IMR-90 (cell line): ENCODE measurements around the gene SIM1. TPM values are rescaled to one million over a fixed set of nuclear protein-coding genes. Genes with fewer than 3 reads are reported as not detected.
A peak's percentile ranks its signal among the peaks of the same experiment; 100 is the strongest.

ENCODE experiments used
- ATAC-seq: fragments of 200-7000 bp; cut with Tn5 transposase; 2 replicates; pipeline ENCODE4 v1.9.1; 2020; ENCODE audit warnings: low read depth, mild to moderate bottlenecking, moderate library complexity
- BruUV-seq: library from RNA; stranded (reverse); fragments of 400-500 nt; replicated peaks from 2 replicates; lab custom pipeline; 2021; lab: Mats Ljungman, UMichigan
- CTCF ChIA-PET: fragments of 300-600 bp; formaldehyde crosslinking; extraction: SDS; loops from one replicate; lab custom pipeline; 2021; ENCODE audit warnings: antibody characterized with exemption; lab: Yijun Ruan, JAX
- POLR2A ChIA-PET: fragments of 300-600 bp; sonication (Branson Sonifier 250); formaldehyde crosslinking; loops from one replicate; lab custom pipeline; 2022; ENCODE audit warnings: antibody characterized with exemption; ENCODE audit not compliant: unreplicated experiment; lab: Charles Lee
- DNase-seq: peaks from one replicate; pipeline ENCODE4 v3.0.0; 2013
- H2AFZ ChIP-seq: replicated peaks from 2 replicates; pipeline ENCODE3; 2013; ENCODE audit warnings: low read length, mild to moderate bottlenecking; ENCODE audit not compliant: poor library complexity
- H2AK5ac ChIP-seq: 2 replicates; pipeline ENCODE4 v1.6.1; 2013; ENCODE audit warnings: low read depth, low read length, inconsistent platforms
- H2AK9ac ChIP-seq: replicated peaks from 2 replicates; pipeline ENCODE3; 2013; ENCODE audit warnings: mild to moderate bottlenecking, low read depth, low read length, moderate library complexity; ENCODE audit not compliant: poor library complexity
- H2BK120ac ChIP-seq: 2 replicates; pipeline ENCODE4 v1.6.1; 2013; ENCODE audit warnings: low read depth, low read length, inconsistent platforms
- H2BK15ac ChIP-seq: 3 replicates; pipeline ENCODE4 v1.6.1; 2013; ENCODE audit warnings: low read depth, low read length, inconsistent platforms
- H2BK20ac ChIP-seq: 2 replicates; pipeline ENCODE4 v1.6.1; 2013; ENCODE audit warnings: low read depth, mild to moderate bottlenecking, inconsistent platforms, low read length, moderate library complexity
- H2BK5ac ChIP-seq: 2 replicates; pipeline ENCODE4 v1.6.1; 2013; ENCODE audit warnings: mild to moderate bottlenecking, low read depth, low read length, inconsistent platforms; ENCODE audit not compliant: poor library complexity, severe bottlenecking
- H3K14ac ChIP-seq: replicated peaks from 2 replicates; pipeline ENCODE4 v1.6.1; 2013; ENCODE audit warnings: low read depth, low read length, inconsistent platforms
- H3K18ac ChIP-seq: 2 replicates; pipeline ENCODE4 v1.6.1; 2013; ENCODE audit warnings: low read depth, low read length, control low read depth
- H3K23ac ChIP-seq: 2 replicates; pipeline ENCODE4 v1.6.1; 2013; ENCODE audit warnings: low read depth, low read length, inconsistent platforms
- H3K27ac ChIP-seq: 2 replicates; pipeline ENCODE4 v1.5.1; 2013; ENCODE audit warnings: mild to moderate bottlenecking, control low read depth, low read length; ENCODE audit not compliant: insufficient read depth
- H3K27me3 ChIP-seq: 2 replicates; pipeline ENCODE4 v1.6.1; 2013; ENCODE audit warnings: low read length; ENCODE audit not compliant: control insufficient read depth, insufficient read depth
- H3K36me3 ChIP-seq: 2 replicates; pipeline ENCODE4 v1.6.1; 2013; ENCODE audit warnings: low read length, mixed read lengths; ENCODE audit not compliant: control insufficient read depth, insufficient read depth
- H3K4ac ChIP-seq: 2 replicates; pipeline ENCODE4 v1.6.1; 2013; ENCODE audit warnings: low read depth, low read length, inconsistent platforms
- H3K4me1 ChIP-seq: 2 replicates; pipeline ENCODE4 v1.6.1; 2013; ENCODE audit warnings: low read length, mixed read lengths; ENCODE audit not compliant: control insufficient read depth, insufficient read depth
- H3K4me2 ChIP-seq: 2 replicates; pipeline ENCODE4 v1.6.1; 2013; ENCODE audit warnings: low read depth, mild to moderate bottlenecking, control low read depth, low read length, moderate library complexity
- H3K4me3 ChIP-seq: 2 replicates; pipeline ENCODE4 v1.5.1; 2013; ENCODE audit warnings: low read depth, mild to moderate bottlenecking, control low read depth, low read length, moderate library complexity; ENCODE audit not compliant: insufficient read depth
- H3K56ac ChIP-seq: 2 replicates; pipeline ENCODE4 v1.6.1; 2013; ENCODE audit warnings: low read length, inconsistent platforms; ENCODE audit not compliant: insufficient read depth; ENCODE audit errors: extremely low read depth
- H3K79me1 ChIP-seq, 2 experiments: 2 replicates each; pipeline ENCODE4 v1.6.1; 2013; ENCODE audit warnings: low read length in 2 of 2, inconsistent platforms in 1 of 2, low read depth in 1 of 2
- H3K9ac ChIP-seq: 2 replicates; pipeline ENCODE4 v1.6.1; 2013; ENCODE audit warnings: low read depth, low read length, control low read depth
- H3K9me1 ChIP-seq: 2 replicates; pipeline ENCODE4 v1.6.1; 2013; ENCODE audit warnings: low read length, inconsistent platforms; ENCODE audit not compliant: insufficient read depth
- H3K9me3 ChIP-seq: 2 replicates; pipeline ENCODE4 v1.6.1; 2013; ENCODE audit warnings: low read length; ENCODE audit not compliant: control insufficient read depth, insufficient read depth
- H4K20me1 ChIP-seq: 2 replicates; pipeline ENCODE4 v1.6.1; 2013; ENCODE audit warnings: low read length, inconsistent platforms; ENCODE audit not compliant: insufficient read depth
- H4K5ac ChIP-seq: 2 replicates; pipeline ENCODE4 v1.6.1; 2013; ENCODE audit warnings: mild to moderate bottlenecking, low read depth, low read length, control low read depth
- H4K8ac ChIP-seq, 2 experiments: 2 replicates each; pipeline ENCODE4 v1.6.1; 2013; ENCODE audit warnings: low read depth in 2 of 2, low read length in 2 of 2, control low read depth in 1 of 2, inconsistent platforms in 1 of 2
- H4K91ac ChIP-seq: 2 replicates; pipeline ENCODE4 v1.6.1; 2013; ENCODE audit warnings: low read depth, low read length, inconsistent platforms; ENCODE audit not compliant: insufficient read depth
- BHLHE40 ChIP-seq: fragments of 150-350 bp; IDR thresholded peaks from 2 replicates; pipeline ENCODE4 v1.6.1; 2016; ENCODE audit warnings: mild to moderate bottlenecking, low read depth, low read length
- CEBPB ChIP-seq: IDR thresholded peaks from 2 replicates; pipeline ENCODE4 v1.6.1; 2012; ENCODE audit warnings: low read depth, low read length, improper control_type of control experiment
- CHD1 ChIP-seq: IDR thresholded peaks from 2 replicates; pipeline ENCODE4 v1.6.1; 2012; ENCODE audit warnings: low read depth, low read length, improper control_type of control experiment
- FOS ChIP-seq: fragments of 150-350 bp; IDR thresholded peaks from 2 replicates; pipeline ENCODE4 v1.6.1; 2016; ENCODE audit warnings: low read depth, low read length
- MAFK ChIP-seq: IDR thresholded peaks from 2 replicates; pipeline ENCODE4 v1.6.1; 2012; ENCODE audit warnings: low read depth, low read length, improper control_type of control experiment
- MAZ ChIP-seq: IDR thresholded peaks from 2 replicates; pipeline ENCODE4 v1.6.1; 2012; ENCODE audit warnings: low read depth, mild to moderate bottlenecking, low read length, improper control_type of control experiment, moderate library complexity, borderline replicate concordance
- MXI1 ChIP-seq: IDR thresholded peaks from 2 replicates; pipeline ENCODE4 v1.6.1; 2012; ENCODE audit warnings: low read depth, mild to moderate bottlenecking, low read length, moderate library complexity, borderline replicate concordance
- NFE2L2 ChIP-seq: fragments of 150-350 bp; IDR thresholded peaks from 2 replicates; pipeline ENCODE4 v1.6.1; 2016; ENCODE audit warnings: low read depth, mild to moderate bottlenecking, low read length
- POLR2A ChIP-seq: IDR thresholded peaks from 2 replicates; pipeline ENCODE4 v1.6.1; 2012; ENCODE audit warnings: mild to moderate bottlenecking, low read depth, low read length
- RAD21 ChIP-seq: IDR thresholded peaks from 2 replicates; pipeline ENCODE4 v1.6.1; 2012; ENCODE audit warnings: low read length, improper control_type of control experiment
- RCOR1 ChIP-seq: IDR thresholded peaks from 2 replicates; pipeline ENCODE4 v1.6.1; 2012; ENCODE audit warnings: mild to moderate bottlenecking, low read length, improper control_type of control experiment; ENCODE audit not compliant: insufficient replicate concordance
- RFX5 ChIP-seq: IDR thresholded peaks from 2 replicates; pipeline ENCODE4 v1.8.0; 2012; ENCODE audit warnings: low read depth, mild to moderate bottlenecking, low read length, moderate library complexity
- SMC3 ChIP-seq: fragments of 150-350 bp; IDR thresholded peaks from 2 replicates; pipeline ENCODE4 v1.6.1; 2016; ENCODE audit warnings: low read depth, mild to moderate bottlenecking, antibody characterized with exemption, low read length, moderate library complexity
- WGBS, 2 experiments: methylation state at CpG; one replicate each; pipeline versions ENCODE4 v1.1.5 to v1.1.7; 2013; ENCODE audit warnings: missing lambda C conversion rate in 2 of 2; ENCODE audit not compliant: insufficient read length in 1 of 2; ENCODE audit errors: extremely low coverage in 2 of 2; 5-methylcytosine and 5-hydroxymethylcytosine counted together
- dilution Hi-C: fragments of 300-500 bp; cut with HindIII; formaldehyde crosslinking; loops from one replicate; pipeline ENCODE4 v1.14.3; 2018; ENCODE audit warnings: low sequenced_read_pairs; ENCODE audit not compliant: unreplicated experiment
- in situ Hi-C: fragments of 300-500 bp; cut with MboI; formaldehyde crosslinking; loops from 3 replicates; pipeline ENCODE4 v1.14.3; 2019; ENCODE audit warnings: low sequenced_read_pairs, inconsistent platforms, mixed read lengths
- intact Hi-C: fragments of 100-400 bp; cut with micrococcal nuclease; formaldehyde crosslinking; loops from 2 replicates; pipeline ENCODE4 v1.10.0; 2022
- polyA plus RNA-seq, 3 experiments: library from polyadenylated mRNA; depleted of rRNA; stranded (reverse); fragments of >200 nt; gene quantifications; 2 replicates each; pipeline ENCODE4 v1.2.3, GENCODE V29; 2012; ENCODE audit warnings: low replicate concordance in 1 of 3
- total RNA-seq: library from RNA; depleted of rRNA; stranded (reverse); fragments of >200 nt; gene quantifications from 2 replicates; pipeline ENCODE4 v1.2.3, GENCODE V29; 2012
- TF ChIP-seq, protein P1 (sequence below): conservative IDR thresholded peaks from 2 replicates; pipeline ENCODE4 v1.5.1; 2012; ENCODE audit warnings: mild to moderate bottlenecking, low read depth, low read length, improper control_type of control experiment
- TF ChIP-seq, protein P2 (sequence below): fragments of 150-350 bp; IDR thresholded peaks from 2 replicates; pipeline ENCODE4 v1.6.1; 2016; ENCODE audit warnings: low read depth, mild to moderate bottlenecking, low read length, moderate library complexity, borderline replicate concordance
- TF ChIP-seq, protein P3 (sequence below): fragments of 150-350 bp; IDR thresholded peaks from 2 replicates; pipeline ENCODE4 v1.6.1; 2017; ENCODE audit warnings: mild to moderate bottlenecking, antibody characterized with exemption, low read length, low read depth

Gene SIM1
- total and polyA plus RNA-seq, 2 of the 4 experiments (the other 2 are of a cell fraction), result not detected

DNA sequence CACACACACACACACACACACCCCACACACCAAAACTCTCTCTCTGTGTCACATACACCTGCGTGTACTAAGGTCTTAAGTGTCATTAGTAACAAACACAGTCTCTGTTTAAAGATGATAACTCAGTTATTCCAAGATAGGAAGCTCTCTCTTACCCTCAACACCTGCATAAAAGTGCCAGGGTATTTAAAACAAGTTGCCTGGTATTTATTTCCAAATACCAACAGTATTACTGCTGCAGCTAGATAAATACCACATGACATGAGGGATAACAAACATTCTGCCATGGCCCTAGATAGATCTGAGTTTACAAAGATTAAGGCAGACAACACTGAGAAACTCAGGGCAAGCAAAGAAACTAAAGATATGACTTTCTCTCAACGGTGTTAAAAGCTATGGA is 118.5 kb downstream of the SIM1 start:
- H2BK5ac ChIP-seq, result peak overlapping the region; percentile 86
- in situ Hi-C loops, result no loop called here
- no TSS peak for BruUV-seq
- peak overlapping the region; percentile 42; the same call in 1 of the 2 replicates for H3K4me2 ChIP-seq
- no peaks in the 10 kb centered on the region for H3K9me1 ChIP-seq
- no peak overlapping the region; the same call in 1 of the 2 replicates for H4K5ac ChIP-seq
- peak overlapping the region; percentile 81; the same call in 2 of the 3 replicates for H2BK15ac ChIP-seq
- no peaks in the 10 kb centered on the region for H3K79me1 ChIP-seq
- TF ChIP-seq, protein P1, sequence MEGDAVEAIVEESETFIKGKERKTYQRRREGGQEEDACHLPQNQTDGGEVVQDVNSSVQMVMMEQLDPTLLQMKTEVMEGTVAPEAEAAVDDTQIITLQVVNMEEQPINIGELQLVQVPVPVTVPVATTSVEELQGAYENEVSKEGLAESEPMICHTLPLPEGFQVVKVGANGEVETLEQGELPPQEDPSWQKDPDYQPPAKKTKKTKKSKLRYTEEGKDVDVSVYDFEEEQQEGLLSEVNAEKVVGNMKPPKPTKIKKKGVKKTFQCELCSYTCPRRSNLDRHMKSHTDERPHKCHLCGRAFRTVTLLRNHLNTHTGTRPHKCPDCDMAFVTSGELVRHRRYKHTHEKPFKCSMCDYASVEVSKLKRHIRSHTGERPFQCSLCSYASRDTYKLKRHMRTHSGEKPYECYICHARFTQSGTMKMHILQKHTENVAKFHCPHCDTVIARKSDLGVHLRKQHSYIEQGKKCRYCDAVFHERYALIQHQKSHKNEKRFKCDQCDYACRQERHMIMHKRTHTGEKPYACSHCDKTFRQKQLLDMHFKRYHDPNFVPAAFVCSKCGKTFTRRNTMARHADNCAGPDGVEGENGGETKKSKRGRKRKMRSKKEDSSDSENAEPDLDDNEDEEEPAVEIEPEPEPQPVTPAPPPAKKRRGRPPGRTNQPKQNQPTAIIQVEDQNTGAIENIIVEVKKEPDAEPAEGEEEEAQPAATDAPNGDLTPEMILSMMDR, result no peak
- no peak for TF ChIP-seq SMC3
- TF ChIP-seq, protein P2, sequence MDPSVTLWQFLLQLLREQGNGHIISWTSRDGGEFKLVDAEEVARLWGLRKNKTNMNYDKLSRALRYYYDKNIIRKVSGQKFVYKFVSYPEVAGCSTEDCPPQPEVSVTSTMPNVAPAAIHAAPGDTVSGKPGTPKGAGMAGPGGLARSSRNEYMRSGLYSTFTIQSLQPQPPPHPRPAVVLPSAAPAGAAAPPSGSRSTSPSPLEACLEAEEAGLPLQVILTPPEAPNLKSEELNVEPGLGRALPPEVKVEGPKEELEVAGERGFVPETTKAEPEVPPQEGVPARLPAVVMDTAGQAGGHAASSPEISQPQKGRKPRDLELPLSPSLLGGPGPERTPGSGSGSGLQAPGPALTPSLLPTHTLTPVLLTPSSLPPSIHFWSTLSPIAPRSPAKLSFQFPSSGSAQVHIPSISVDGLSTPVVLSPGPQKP, result no peak
- TF ChIP-seq, protein P3, sequence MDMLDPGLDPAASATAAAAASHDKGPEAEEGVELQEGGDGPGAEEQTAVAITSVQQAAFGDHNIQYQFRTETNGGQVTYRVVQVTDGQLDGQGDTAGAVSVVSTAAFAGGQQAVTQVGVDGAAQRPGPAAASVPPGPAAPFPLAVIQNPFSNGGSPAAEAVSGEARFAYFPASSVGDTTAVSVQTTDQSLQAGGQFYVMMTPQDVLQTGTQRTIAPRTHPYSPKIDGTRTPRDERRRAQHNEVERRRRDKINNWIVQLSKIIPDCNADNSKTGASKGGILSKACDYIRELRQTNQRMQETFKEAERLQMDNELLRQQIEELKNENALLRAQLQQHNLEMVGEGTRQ, result no peak
- no peak for TF ChIP-seq RCOR1
- TF ChIP-seq NFE2L2, result no peak
- no peak for TF ChIP-seq FOS
- no peak for TF ChIP-seq CHD1
- TF ChIP-seq BHLHE40, result no peak
- TF ChIP-seq POLR2A, result no peak
- TF ChIP-seq RAD21, result no peak
- TF ChIP-seq MAZ, result no peak
- TF ChIP-seq RFX5, result no peak
- TF ChIP-seq MXI1, result no peak
- no peak for TF ChIP-seq CEBPB
- no peak for TF ChIP-seq MAFK
- H3K56ac ChIP-seq, result no peak overlapping the region
- dilution Hi-C loops, result no loop called here
- intact Hi-C loops, result loop anchor here (2.0 kb wide), 1 partner anchor 169 kb away; no protein-coding TSS in a partner anchor
- peak overlapping the region; percentile 61; the same call in 1 of the 2 replicates for H3K4ac ChIP-seq
- ChIA-PET POLR2A (interaction anchor here (0.9 kb wide), 1 partner anchor 115 kb away, joined by 3 read pairs; no protein-coding TSS in a partner anchor), CTCF (interaction anchor here (1.3 kb wide), 1 partner anchor 17 kb away, joined by 4 read pairs; no protein-coding TSS in a partner anchor)
- H3K23ac ChIP-seq, result peak overlapping the region; percentile 45; the same call in 1 of the 2 replicates
- no peak overlapping the region for H3K27ac ChIP-seq
- H4K20me1 ChIP-seq, result no peaks in the 10 kb centered on the region
- peaks cover 7% of the 10 kb centered on the region for H3K4me1 ChIP-seq
- no CpG with 5 or more reads among the region's 2 CpGs for WGBS, 2 experiments
- H4K8ac ChIP-seq, result peak overlapping the region; percentile 16 to 41; a peak in 2 of 4 replicates
- H2AK5ac ChIP-seq, result peak overlapping the region; percentile 23; the same call in 1 of the 2 replicates
- no peak overlapping the region for H3K9ac ChIP-seq
- no peak overlapping the region for H2AFZ ChIP-seq
- peak overlapping the region; percentile 27; the same call in 1 of the 2 replicates for H2BK20ac ChIP-seq
- H3K9me3 ChIP-seq, result no peaks in the 10 kb centered on the region
- H2BK120ac ChIP-seq, result peak overlapping the region; percentile 20; the same call in 1 of the 2 replicates
- ATAC-seq, result peak; percentile 40; the same call in 1 of the 2 replicates
- no peak overlapping the region for H3K14ac ChIP-seq
- H3K18ac ChIP-seq, result peak overlapping the region; percentile 91; the same call in 1 of the 2 replicates
- no peaks in the 10 kb centered on the region for H3K27me3 ChIP-seq
- no peak overlapping the region for H4K91ac ChIP-seq
- no peak overlapping the region for H3K4me3 ChIP-seq
- H2AK9ac ChIP-seq, result no peak overlapping the region
- no peaks in the 10 kb centered on the region for H3K36me3 ChIP-seq
- peak; percentile 28 for DNase-seq
